RWPE2 (cell line): ENCODE results near the gene STPG3.
"Not testable (repeated sequence)": the region's sequence is repeated elsewhere in the genome, so short reads cannot be mapped to it uniquely, and the experiment has no call there.

Source experiments
- ATAC-seq: fragments of 200-7000 bp; cut with Tn5 transposase; 3 replicates; pipeline ENCODE4 v1.9.1; 2021; ENCODE audit warnings: low read depth
- DNase-seq: peaks from one replicate; pipeline ENCODE4 v3.0.0-alpha.2; 2020; ENCODE audit warnings: low spot score
- H3K27ac ChIP-seq: fragments of 450-650 bp; 2 replicates; pipeline ENCODE4 v1.5.1; 2017; ENCODE audit warnings: mild to moderate bottlenecking; ENCODE audit not compliant: poor library complexity, severe bottlenecking
- H3K27me3 ChIP-seq: fragments of 250-450 bp; sonication (Bioruptor Pico); 2 replicates; pipeline ENCODE4 v1.5.1; 2021; ENCODE audit warnings: mild to moderate bottlenecking, moderate library complexity; ENCODE audit not compliant: insufficient read depth, poor library complexity, severe bottlenecking
- H3K36me3 ChIP-seq: fragments of 250-450 bp; sonication (Bioruptor Pico); 2 replicates; pipeline ENCODE4 v1.5.1; 2020; ENCODE audit warnings: low read depth, mild to moderate bottlenecking, moderate library complexity
- H3K4me1 ChIP-seq: fragments of 250-450 bp; sonication (Bioruptor Pico); 2 replicates; pipeline ENCODE4 v1.5.1; 2021; ENCODE audit warnings: mild to moderate bottlenecking, moderate library complexity; ENCODE audit not compliant: insufficient read depth, poor library complexity, severe bottlenecking
- H3K4me3 ChIP-seq: fragments of 250-450 bp; sonication (Bioruptor Pico); 2 replicates; pipeline ENCODE4 v1.5.1; 2021; ENCODE audit warnings: mild to moderate bottlenecking, moderate library complexity; ENCODE audit not compliant: severe bottlenecking
- H3K9me3 ChIP-seq: fragments of 250-450 bp; sonication (Bioruptor Pico); 2 replicates; pipeline ENCODE4 v1.5.1; 2021; ENCODE audit warnings: mild to moderate bottlenecking, moderate library complexity; ENCODE audit not compliant: severe bottlenecking
- TF ChIP-seq, protein P1 (sequence below): fragments of 450-650 bp; IDR thresholded peaks from one replicate; pipeline ENCODE4 v1.5.1; 2017; ENCODE audit warnings: mild to moderate bottlenecking, moderate library complexity; ENCODE audit not compliant: poor library complexity, severe bottlenecking

The STPG3 gene

DNA sequence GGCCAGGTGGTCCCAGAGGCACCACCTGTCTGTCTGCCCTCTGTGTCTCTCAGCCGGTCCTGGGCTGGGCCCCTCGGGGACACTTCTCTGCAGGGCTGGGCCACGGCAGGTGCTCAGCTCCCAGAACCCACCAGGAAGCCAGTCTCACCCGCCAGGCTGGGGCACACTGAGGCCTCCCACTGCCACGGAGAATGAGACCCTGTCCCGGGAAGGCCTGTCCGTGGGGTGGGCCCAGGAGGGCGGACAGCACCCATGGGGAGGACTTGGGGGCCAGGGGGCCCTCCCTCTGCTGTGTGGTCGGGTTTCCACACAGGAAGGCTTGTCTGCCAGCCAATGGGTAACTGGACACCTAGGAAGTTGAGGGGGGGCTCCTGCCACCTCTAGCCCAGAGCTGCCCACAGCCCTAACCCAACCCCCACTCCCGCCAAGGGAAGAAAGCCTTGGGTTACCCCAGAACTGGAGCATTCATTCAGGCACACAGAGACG is 14.1 kb upstream of the STPG3 start:
- ATAC-seq, result no peak
- Histone ChIP-seq H3K27ac (no peak overlapping the region), H3K4me1 (no peaks in the 10 kb centered on the region)

DNA sequence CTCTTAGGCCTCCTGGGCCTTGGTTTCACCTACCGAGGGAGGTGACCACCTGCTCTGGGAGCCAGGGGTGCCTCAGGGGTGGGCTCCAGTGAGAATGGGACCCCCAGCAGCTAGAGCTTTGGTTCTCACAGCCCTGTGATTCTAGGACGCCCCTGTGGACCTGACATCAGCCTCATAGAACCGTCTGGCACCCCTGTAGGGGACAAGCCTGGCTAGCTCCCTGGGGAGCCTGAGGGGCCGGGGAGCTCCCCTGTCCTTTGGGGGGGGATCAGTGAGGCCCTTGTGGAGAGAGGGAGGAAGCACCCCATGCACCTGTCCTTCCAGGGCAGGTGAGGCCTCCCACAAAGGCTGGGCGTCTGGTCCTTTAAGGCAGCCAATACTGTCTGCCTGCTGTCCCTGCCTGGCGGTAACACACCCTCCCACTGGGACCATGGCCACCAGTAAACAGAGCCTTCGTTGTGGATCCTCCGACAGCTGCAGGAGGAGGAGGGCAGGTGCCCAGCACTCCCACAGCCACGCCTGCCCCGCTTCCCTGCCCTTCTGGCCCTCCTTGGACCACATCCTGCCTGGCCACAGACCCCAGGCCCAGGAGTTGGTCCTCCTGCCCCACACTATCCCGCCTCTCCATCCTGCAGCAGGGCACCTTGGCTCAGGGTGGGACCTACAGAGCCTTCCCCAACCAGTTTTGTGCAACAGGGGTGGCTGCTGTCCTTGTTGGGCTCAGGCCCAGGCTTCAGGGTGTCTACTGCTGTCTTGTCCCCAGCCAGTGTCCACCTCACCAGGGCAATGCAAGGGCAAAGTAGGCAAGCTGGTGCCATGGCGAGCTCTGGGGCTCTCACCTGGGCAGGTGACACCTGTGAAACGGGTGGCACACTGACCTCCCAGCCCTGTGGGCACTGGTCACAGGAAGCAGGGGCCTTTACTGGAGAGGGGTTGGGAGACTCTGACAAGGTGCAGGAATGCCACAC is 13.0 kb upstream of the STPG3 start:
- Histone ChIP-seq H3K9me3 (no peaks in the 10 kb centered on the region), H3K4me3 (no peak overlapping the region), H3K27me3 (peaks cover 4% of the 10 kb centered on the region), H3K4me1 (peaks cover 4% of the 10 kb centered on the region), H3K36me3 (peaks cover 15% of the 10 kb centered on the region), H3K27ac (no peak overlapping the region)
- ATAC-seq (no peak), DNase-seq (no peak)
- TF ChIP-seq, protein P1, sequence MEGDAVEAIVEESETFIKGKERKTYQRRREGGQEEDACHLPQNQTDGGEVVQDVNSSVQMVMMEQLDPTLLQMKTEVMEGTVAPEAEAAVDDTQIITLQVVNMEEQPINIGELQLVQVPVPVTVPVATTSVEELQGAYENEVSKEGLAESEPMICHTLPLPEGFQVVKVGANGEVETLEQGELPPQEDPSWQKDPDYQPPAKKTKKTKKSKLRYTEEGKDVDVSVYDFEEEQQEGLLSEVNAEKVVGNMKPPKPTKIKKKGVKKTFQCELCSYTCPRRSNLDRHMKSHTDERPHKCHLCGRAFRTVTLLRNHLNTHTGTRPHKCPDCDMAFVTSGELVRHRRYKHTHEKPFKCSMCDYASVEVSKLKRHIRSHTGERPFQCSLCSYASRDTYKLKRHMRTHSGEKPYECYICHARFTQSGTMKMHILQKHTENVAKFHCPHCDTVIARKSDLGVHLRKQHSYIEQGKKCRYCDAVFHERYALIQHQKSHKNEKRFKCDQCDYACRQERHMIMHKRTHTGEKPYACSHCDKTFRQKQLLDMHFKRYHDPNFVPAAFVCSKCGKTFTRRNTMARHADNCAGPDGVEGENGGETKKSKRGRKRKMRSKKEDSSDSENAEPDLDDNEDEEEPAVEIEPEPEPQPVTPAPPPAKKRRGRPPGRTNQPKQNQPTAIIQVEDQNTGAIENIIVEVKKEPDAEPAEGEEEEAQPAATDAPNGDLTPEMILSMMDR, result no peak

More for the DNA sequence above, 14.1 kb upstream of the STPG3 start:
- H3K36me3 ChIP-seq, result peaks cover 5% of the 10 kb centered on the region
- TF ChIP-seq, protein P1, result no peak
- H3K9me3 ChIP-seq, result no peaks in the 10 kb centered on the region
- DNase-seq, result no peak
- H3K4me3 ChIP-seq, result no peak overlapping the region
- peaks cover 4% of the 10 kb centered on the region for H3K27me3 ChIP-seq

DNA sequence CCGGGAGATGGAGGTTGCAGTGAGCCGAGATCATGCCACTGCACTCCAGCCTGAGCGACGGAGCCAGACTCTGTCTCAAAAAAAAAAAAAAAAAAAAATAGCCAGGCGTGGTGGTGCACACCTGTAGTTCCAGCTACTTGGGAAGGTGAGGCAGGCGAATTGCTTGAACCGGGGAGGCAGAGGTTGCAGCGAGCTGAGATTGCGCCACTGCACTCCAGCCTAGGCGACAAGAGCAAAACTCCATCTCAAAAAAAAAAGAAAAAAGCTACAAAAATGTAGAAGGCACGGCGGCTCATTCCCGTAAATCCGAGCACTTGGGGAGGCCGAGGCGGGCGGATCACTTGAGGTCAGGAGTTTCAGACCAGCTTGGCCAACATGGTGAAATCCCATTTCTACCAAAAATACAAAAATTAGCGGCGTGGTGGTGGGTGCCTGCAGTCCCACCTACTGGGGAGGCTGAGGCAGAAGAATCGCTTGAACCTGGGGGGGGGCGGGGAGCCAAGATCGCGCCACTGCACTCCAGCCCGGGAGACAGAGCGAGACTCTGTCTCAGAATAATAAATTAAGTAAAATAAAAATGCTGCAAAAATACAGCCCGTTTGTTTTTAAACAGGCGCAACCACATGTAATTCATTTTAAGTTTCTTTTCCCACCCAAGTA is 11.4 kb upstream of the STPG3 start:
- ATAC-seq, H3K9me3 ChIP-seq, H3K4me1 ChIP-seq, H3K27me3 ChIP-seq, DNase-seq: not testable (repeated sequence)
- H3K36me3 ChIP-seq, result peaks cover 25% of the 10 kb centered on the region
- H3K4me3 ChIP-seq, result peak overlapping the region; percentile 48
- peak overlapping the region; percentile 91 for H3K27ac ChIP-seq

DNA sequence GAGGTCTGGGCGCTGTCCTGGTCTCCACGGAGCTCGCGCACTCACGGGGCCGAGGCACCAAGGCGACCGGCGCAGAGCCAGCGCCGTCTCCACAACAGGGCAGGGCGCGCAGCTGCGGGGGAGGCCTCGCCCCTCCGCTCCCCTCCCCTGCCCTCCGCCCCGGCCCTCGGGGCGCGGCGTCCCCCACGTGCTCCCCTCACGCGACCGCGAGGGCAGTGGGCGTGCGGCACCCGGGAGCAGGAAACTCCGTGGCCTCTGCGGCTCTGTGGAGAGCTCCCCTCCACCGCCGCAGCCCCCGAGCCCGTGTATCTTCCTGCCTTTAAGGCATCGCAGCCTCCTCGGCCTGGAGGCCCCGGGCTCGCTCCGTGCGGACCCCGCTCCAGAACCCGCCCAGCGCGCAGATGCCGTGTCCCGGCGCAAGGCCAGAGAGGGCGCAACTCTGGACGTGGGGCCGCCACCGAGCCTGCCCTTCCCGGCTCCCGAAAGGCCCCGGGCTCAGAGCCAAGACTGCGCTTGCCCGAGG is 10.7 kb upstream of the STPG3 start:
- H3K36me3 ChIP-seq, result peaks cover 25% of the 10 kb centered on the region
- ATAC-seq (peak; percentile 13), DNase-seq (no peak)
- H3K27ac ChIP-seq, result peak overlapping the region; percentile 91
- peak overlapping the region; percentile 48 for H3K4me3 ChIP-seq
- H3K9me3 ChIP-seq, result no peaks in the 10 kb centered on the region
- peaks cover 6% of the 10 kb centered on the region for H3K4me1 ChIP-seq
- no peaks in the 10 kb centered on the region for H3K27me3 ChIP-seq
- TF ChIP-seq, protein P1, result peak; percentile 27

GRCh38 chr9:137240841-137241489 is 10.1 kb upstream of the STPG3 start, which contains the start of gene TUBB4B:
TSS of gene TUBB4B (plus strand) at chr9:137241287. CDS start at chr9:137241361, 74 bp downstream.
- peaks cover 6% of the 10 kb centered on the region for H3K4me1 ChIP-seq
- no peaks in the 10 kb centered on the region for H3K27me3 ChIP-seq
- H3K27ac ChIP-seq, result peak within 1 kb of the TSS; percentile 91
- ATAC-seq, result peak; percentile 72
- peak within 1 kb of the TSS; percentile 99 for H3K4me3 ChIP-seq
- peak; percentile 99 for DNase-seq
- no peaks in the 10 kb centered on the region for H3K9me3 ChIP-seq
- H3K36me3 ChIP-seq, result peaks cover 25% of the 10 kb centered on the region
- TF ChIP-seq, protein P1, result no peak
